Testis (tissue), 3 donors: ENCODE results near the gene DNAH17. TPM values are rescaled to one million over a fixed set of nuclear protein-coding genes. Genes with fewer than 3 reads are reported as not detected.

Source experiments
- DNase-seq: peaks from one replicate; pipeline ENCODE4 v3.0.0-alpha.2; 2019
- H3K27ac ChIP-seq, 2 donors: fragments of 200-600 bp; sonication (generic); one replicate each; pipeline ENCODE4 v1.5.1; 2019
- H3K27me3 ChIP-seq: fragments of 200-600 bp; sonication (generic); one replicate; pipeline ENCODE4 v1.5.1; 2019
- H3K36me3 ChIP-seq: fragments of 200-600 bp; sonication (generic); one replicate; pipeline ENCODE4 v1.5.1; 2017; ENCODE audit warnings: low read depth; ENCODE audit errors: missing control alignments
- H3K4me1 ChIP-seq: fragments of 200-600 bp; sonication (generic); one replicate; pipeline ENCODE4 v1.5.1; 2019
- H3K4me3 ChIP-seq, 2 donors: fragments of 200-600 bp; sonication (generic); one replicate each; pipeline ENCODE4 v1.5.1; 2017 to 2019
- H3K9me3 ChIP-seq: fragments of 200-600 bp; sonication (generic); one replicate; pipeline ENCODE4 v1.5.1; 2017
- POLR2A ChIP-seq: fragments of 450-650 bp; IDR thresholded peaks from one replicate; pipeline ENCODE4 v1.6.1; 2017; ENCODE audit warnings: antibody characterized with exemption, mild to moderate bottlenecking, moderate library complexity
- WGBS, 2 donors: methylation state at CpG; one replicate each; pipeline ENCODE4 v1.1.5; 2018; 5-methylcytosine and 5-hydroxymethylcytosine counted together
- intact Hi-C: fragments of 100-400 bp; cut with DNase I; formaldehyde crosslinking; loops from one replicate; pipeline ENCODE4 v1.15.1; 2023; ENCODE audit warnings: low total_unique reads
- polyA plus RNA-seq: library from polyadenylated mRNA; stranded (reverse); fragments of 350-450 nt; fragmentation: Illumina TruSeq; extraction: RNeasy Lipid Tissue Mini Kit (QIAGEN cat#74804); gene quantifications from one replicate; pipeline ENCODE4 v1.2.3, GENCODE V29; 2014; ENCODE audit warnings: low read depth, low replicate concordance; ENCODE audit not compliant: insufficient read depth
- total RNA-seq, 2 donors: library from RNA; depleted of rRNA; stranded (reverse); fragments of >200 nt; gene quantifications; one replicate each; pipeline ENCODE4 v1.2.3, GENCODE V29; 2016
- TF ChIP-seq, protein P1 (sequence below), 3 experiments: fragments of 450-650 bp in 2 of 3; fragments of 200-600 bp in 1 of 3; sonication (generic) in 1 of 3; IDR thresholded peaks; one replicate each; pipeline ENCODE4 v1.5.1; 2016 to 2019; ENCODE audit warnings: antibody characterized with exemption in 3 of 3, mild to moderate bottlenecking in 2 of 3, moderate library complexity in 1 of 3

The DNAH17 gene
- total and polyA plus RNA-seq, 3 donors from 2014 or later = 38.5 to 93.1 (median 57.6) TPM

GRCh38 chr17:78566947-78567346 is 10.2 kb downstream of the DNAH17 start:
- no peak overlapping the region for H3K4me3 ChIP-seq
- no peaks in the 10 kb centered on the region for H3K27me3 ChIP-seq
- TF ChIP-seq, protein P1, sequence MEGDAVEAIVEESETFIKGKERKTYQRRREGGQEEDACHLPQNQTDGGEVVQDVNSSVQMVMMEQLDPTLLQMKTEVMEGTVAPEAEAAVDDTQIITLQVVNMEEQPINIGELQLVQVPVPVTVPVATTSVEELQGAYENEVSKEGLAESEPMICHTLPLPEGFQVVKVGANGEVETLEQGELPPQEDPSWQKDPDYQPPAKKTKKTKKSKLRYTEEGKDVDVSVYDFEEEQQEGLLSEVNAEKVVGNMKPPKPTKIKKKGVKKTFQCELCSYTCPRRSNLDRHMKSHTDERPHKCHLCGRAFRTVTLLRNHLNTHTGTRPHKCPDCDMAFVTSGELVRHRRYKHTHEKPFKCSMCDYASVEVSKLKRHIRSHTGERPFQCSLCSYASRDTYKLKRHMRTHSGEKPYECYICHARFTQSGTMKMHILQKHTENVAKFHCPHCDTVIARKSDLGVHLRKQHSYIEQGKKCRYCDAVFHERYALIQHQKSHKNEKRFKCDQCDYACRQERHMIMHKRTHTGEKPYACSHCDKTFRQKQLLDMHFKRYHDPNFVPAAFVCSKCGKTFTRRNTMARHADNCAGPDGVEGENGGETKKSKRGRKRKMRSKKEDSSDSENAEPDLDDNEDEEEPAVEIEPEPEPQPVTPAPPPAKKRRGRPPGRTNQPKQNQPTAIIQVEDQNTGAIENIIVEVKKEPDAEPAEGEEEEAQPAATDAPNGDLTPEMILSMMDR (IDR thresholded peaks at IDR 0.05) = no peak
- no peak for TF ChIP-seq POLR2A
- intact Hi-C loops = no loop called here
- WGBS, 2 donors = 92 to 94% methylated on average over 10 of the region's 10 CpGs
- no peak for DNase-seq
- no peaks in the 10 kb centered on the region for H3K4me1 ChIP-seq
- no peaks in the 10 kb centered on the region for H3K36me3 ChIP-seq
- H3K27ac ChIP-seq = no peak overlapping the region
- H3K9me3 ChIP-seq = no peaks in the 10 kb centered on the region

- H3K27me3 ChIP-seq = no peaks in the 10 kb centered on the region
- H3K4me3 ChIP-seq = no peak overlapping the region
- H3K27ac ChIP-seq = no peak overlapping the region
- intact Hi-C loops = no loop called here
- no peak for DNase-seq
- WGBS, 2 donors = 78 to 81% methylated on average over 22 of the region's 22 CpGs
- no peaks in the 10 kb centered on the region for H3K9me3 ChIP-seq
- no peaks in the 10 kb centered on the region for H3K4me1 ChIP-seq
- no peak for TF ChIP-seq POLR2A
- TF ChIP-seq, protein P1 (IDR thresholded peaks at IDR 0.05) = no peak
- no peaks in the 10 kb centered on the region for H3K36me3 ChIP-seq
Observed at GRCh38 chr17:78563189-78564145, 13.7 kb downstream of the DNAH17 start.

DNA sequence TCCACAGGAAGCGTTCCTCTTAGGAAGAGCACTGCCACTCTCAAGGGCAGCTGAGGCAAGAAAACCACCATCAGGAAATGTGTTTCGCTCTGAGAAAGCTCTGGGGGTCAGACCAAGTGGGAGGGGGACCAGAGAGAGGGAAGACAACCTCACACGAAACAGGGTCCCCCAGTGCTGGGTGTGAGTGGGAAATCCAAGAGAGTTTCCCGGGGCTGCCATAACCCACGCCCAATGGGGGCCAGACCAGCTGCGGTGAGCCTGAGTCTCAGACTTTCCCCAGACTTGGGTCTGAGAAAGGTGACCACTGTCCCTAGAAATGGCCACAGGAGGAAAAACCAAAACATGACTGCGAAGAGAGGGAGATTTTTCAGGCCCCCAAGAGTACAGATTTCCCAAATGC is 14.5 kb downstream of the DNAH17 start:
- no peak for DNase-seq
- Histone ChIP-seq H3K27ac (no peak overlapping the region), H3K36me3 (no peaks in the 10 kb centered on the region), H3K4me3 (no peak overlapping the region), H3K4me1 (no peaks in the 10 kb centered on the region), H3K9me3 (no peaks in the 10 kb centered on the region), H3K27me3 (no peaks in the 10 kb centered on the region)
- intact Hi-C loops = no loop called here
- WGBS, 2 donors = 89 to 91% methylated on average over 7 of the region's 7 CpGs
- no peak for TF ChIP-seq POLR2A
- TF ChIP-seq, protein P1 (IDR thresholded peaks at IDR 0.05) = no peak

DNA sequence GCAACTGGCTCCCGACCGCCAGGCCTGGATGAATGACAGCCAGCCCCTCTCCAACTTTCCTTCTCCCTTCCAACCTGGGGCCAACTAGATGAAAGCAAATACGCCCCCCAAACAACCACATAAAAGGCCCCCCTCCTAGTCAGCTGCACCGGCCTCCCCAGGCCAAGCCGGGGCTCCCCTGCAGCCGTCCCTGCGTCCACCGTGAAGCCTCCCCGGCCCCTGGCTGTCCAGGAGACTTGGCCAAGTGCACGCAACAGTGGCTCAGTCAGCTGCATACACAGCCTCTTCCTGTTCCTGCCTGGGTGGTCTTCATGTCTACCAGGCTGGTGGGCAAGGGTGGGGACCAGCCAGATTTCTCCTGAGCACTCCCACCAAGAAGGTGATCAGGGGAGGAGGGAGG is 16.0 kb downstream of the DNAH17 start:
- no peaks in the 10 kb centered on the region for H3K36me3 ChIP-seq
- DNase-seq = no peak
- no peak overlapping the region for H3K4me3 ChIP-seq
- H3K4me1 ChIP-seq = no peaks in the 10 kb centered on the region
- H3K27me3 ChIP-seq = no peaks in the 10 kb centered on the region
- 97 to 98% methylated on average over 10 of the region's 10 CpGs for WGBS, 2 donors
- intact Hi-C loops = no loop called here
- H3K9me3 ChIP-seq = no peaks in the 10 kb centered on the region
- TF ChIP-seq, protein P1 (IDR thresholded peaks at IDR 0.05) = no peak
- no peak overlapping the region for H3K27ac ChIP-seq

DNA sequence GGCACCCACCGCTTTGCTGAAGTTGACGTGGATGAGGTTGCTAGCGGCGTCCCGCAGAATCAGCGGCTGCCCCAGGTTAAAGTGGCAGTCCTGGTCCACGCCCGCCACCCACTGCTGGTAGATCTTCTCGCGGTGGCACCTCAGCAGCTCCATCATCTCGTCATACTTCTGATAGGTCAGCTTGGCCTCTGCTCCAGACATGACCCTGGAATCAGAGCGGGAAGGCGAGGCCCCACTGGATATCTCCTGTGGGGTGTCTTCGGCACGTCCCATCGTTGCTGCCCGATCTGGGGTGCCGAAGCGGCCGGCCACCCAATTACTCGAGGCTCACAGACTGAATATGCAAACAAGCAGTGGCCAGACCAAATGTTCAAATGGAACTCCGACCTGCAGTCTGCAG is 16.5 kb downstream of the DNAH17 start:
- no peak for TF ChIP-seq POLR2A
- TF ChIP-seq, protein P1 (IDR thresholded peaks at IDR 0.05) = no peak
- H3K9me3 ChIP-seq = no peaks in the 10 kb centered on the region
- WGBS, 2 donors = 95 to 98% methylated on average over 22 of the region's 22 CpGs
- DNase-seq = no peak
- no peaks in the 10 kb centered on the region for H3K4me1 ChIP-seq
- no peak overlapping the region for H3K4me3 ChIP-seq
- no peak overlapping the region for H3K27ac ChIP-seq
- intact Hi-C loops = no loop called here
- no peaks in the 10 kb centered on the region for H3K27me3 ChIP-seq
- H3K36me3 ChIP-seq = no peaks in the 10 kb centered on the region
